Measurements from ENCODE around the gene PPP6R2.

Gene PPP6R2

GRCh38 chr22:50436841-50437341 lies 93.8 kb downstream of the PPP6R2 start:
- TF ChIP-seq, protein P1, sequence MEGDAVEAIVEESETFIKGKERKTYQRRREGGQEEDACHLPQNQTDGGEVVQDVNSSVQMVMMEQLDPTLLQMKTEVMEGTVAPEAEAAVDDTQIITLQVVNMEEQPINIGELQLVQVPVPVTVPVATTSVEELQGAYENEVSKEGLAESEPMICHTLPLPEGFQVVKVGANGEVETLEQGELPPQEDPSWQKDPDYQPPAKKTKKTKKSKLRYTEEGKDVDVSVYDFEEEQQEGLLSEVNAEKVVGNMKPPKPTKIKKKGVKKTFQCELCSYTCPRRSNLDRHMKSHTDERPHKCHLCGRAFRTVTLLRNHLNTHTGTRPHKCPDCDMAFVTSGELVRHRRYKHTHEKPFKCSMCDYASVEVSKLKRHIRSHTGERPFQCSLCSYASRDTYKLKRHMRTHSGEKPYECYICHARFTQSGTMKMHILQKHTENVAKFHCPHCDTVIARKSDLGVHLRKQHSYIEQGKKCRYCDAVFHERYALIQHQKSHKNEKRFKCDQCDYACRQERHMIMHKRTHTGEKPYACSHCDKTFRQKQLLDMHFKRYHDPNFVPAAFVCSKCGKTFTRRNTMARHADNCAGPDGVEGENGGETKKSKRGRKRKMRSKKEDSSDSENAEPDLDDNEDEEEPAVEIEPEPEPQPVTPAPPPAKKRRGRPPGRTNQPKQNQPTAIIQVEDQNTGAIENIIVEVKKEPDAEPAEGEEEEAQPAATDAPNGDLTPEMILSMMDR (IDR thresholded peaks at IDR 0.05; ENCODE audit: insufficient read depth, low read depth, low read length, missing control alignments): no peak
- H3K4me3 ChIP-seq (ENCODE audit: low read length): no peak overlapping the region
- DNase-seq (ENCODE audit: low read depth): no peak

GRCh38 chr22:50437511-50438304 lies 94.6 kb downstream of the PPP6R2 start:
- H3K4me3 ChIP-seq (ENCODE audit: low read length): no peak overlapping the region
- no peak for DNase-seq (ENCODE audit: low read depth)
- TF ChIP-seq, protein P1 (IDR thresholded peaks at IDR 0.05; ENCODE audit: insufficient read depth, low read depth, low read length, missing control alignments): no peak

GRCh38 chr22:50438305-50439275 lies 95.5 kb downstream of the PPP6R2 start:
- no peak for DNase-seq (ENCODE audit: low read depth)
- TF ChIP-seq, protein P1 (IDR thresholded peaks at IDR 0.05; ENCODE audit: insufficient read depth, low read depth, low read length, missing control alignments): no peak
- H3K4me3 ChIP-seq (ENCODE audit: low read length): no peak overlapping the region

GRCh38 chr22:50439314-50439870 lies 96.3 kb downstream of the PPP6R2 start:
- no peak for DNase-seq (ENCODE audit: low read depth)
- no peak overlapping the region for H3K4me3 ChIP-seq (ENCODE audit: low read length)
- TF ChIP-seq, protein P1 (IDR thresholded peaks at IDR 0.05; ENCODE audit: insufficient read depth, low read depth, low read length, missing control alignments): no peak

- DNase-seq (ENCODE audit: low read depth): no peak
- TF ChIP-seq, protein P1 (IDR thresholded peaks at IDR 0.05; ENCODE audit: insufficient read depth, low read depth, low read length, missing control alignments): no peak
- H3K4me3 ChIP-seq (ENCODE audit: low read length): no peak overlapping the region
Observed at GRCh38 chr22:50439871-50440331, 96.8 kb downstream of the PPP6R2 start.

GRCh38 chr22:50440544-50441249 lies 97.6 kb downstream of the PPP6R2 start:
- no peak overlapping the region for H3K4me3 ChIP-seq (ENCODE audit: low read length)
- TF ChIP-seq, protein P1 (IDR thresholded peaks at IDR 0.05; ENCODE audit: insufficient read depth, low read depth, low read length, missing control alignments): no peak
- no peak for DNase-seq (ENCODE audit: low read depth)

All from epithelial cell of esophagus (primary cell).